HCT116 (cell line): Measurements from ENCODE around the gene ZNF573. TPM values are rescaled to one million over a fixed set of nuclear protein-coding genes. Genes with fewer than 3 reads are reported as not detected.

Experiments
- ATAC-seq: fragments of 200-7000 bp; cut with Tn5 transposase; 2 replicates; pipeline ENCODE4 v1.9.1; 2020; ENCODE audit warnings: mild to moderate bottlenecking, moderate library complexity
- BruUV-seq: library from RNA; stranded (reverse); fragments of 400-500 nt; replicated peaks from 2 replicates; lab custom pipeline; 2021; lab: Mats Ljungman, UMichigan
- CTCF ChIA-PET: fragments of 300-600 bp; sonication (Branson Sonifier 250); formaldehyde crosslinking; loops from one replicate; lab custom pipeline; 2021; ENCODE audit warnings: antibody characterized with exemption; lab: Charles Lee
- POLR2A ChIA-PET: fragments of 300-600, 350-600 bp; sonication (Branson Sonifier 250); formaldehyde crosslinking; loops from one replicate; lab custom pipeline; 2021; ENCODE audit warnings: antibody characterized with exemption; lab: Charles Lee
- RAD21 ChIA-PET, 2 experiments: fragments of 300-600 bp; sonication (Branson Sonifier 250); formaldehyde crosslinking; loops; one replicate each; lab custom pipeline; 2023; ENCODE audit warnings: low total read pairs in 2 of 2; ENCODE audit not compliant: uncharacterized antibody in 2 of 2, unreplicated experiment in 2 of 2, low non-redundant PET in 1 of 2; lab: Charles Lee
- DNase-seq: peaks from one replicate; pipeline ENCODE4 v3.0.0-alpha.2; 2010; ENCODE audit warnings: low read depth, low spot score
- H2AFZ ChIP-seq: fragments of 200-600 bp; shearing (Covaris generic), sonication (generic); 2 replicates; pipeline ENCODE4 v1.6.1; 2017; ENCODE audit warnings: low read depth, mixed run types, mixed read lengths, antibody characterized with exemption, low read length; ENCODE audit not compliant: poor library complexity, severe bottlenecking
- H3K27ac ChIP-seq: 2 replicates; pipeline ENCODE4 v1.5.1; 2012; ENCODE audit warnings: low read depth, low read length
- H3K27me3 ChIP-seq: fragments of 200-600 bp; sonication (generic); 2 replicates; pipeline ENCODE4 v1.6.1; 2016; ENCODE audit warnings: mixed run types, low read length, mixed read lengths; ENCODE audit not compliant: insufficient read depth
- H3K36me3 ChIP-seq, 2 experiments: fragments of 200-500 bp in 1 of 2; fragments of 200-600 bp in 1 of 2; sonication (Bioruptor generic) in 1 of 2; sonication (generic) in 1 of 2; 2 replicates each; pipeline versions ENCODE4 v1.5.1 to v1.6.1; 2014 to 2016; ENCODE audit warnings: low read length in 2 of 2, inconsistent platforms in 1 of 2, mixed read lengths in 1 of 2, mixed run types in 1 of 2; ENCODE audit not compliant: insufficient read depth in 2 of 2, control insufficient read depth in 1 of 2
- H3K4me1 ChIP-seq, 2 experiments: fragments of 200-600 bp in 1 of 2; sonication (generic) in 1 of 2; 2 replicates each; pipeline versions ENCODE4 v1.5.1 to v1.6.1; 2012 to 2017; ENCODE audit warnings: low read length in 2 of 2, inconsistent platforms in 1 of 2, mild to moderate bottlenecking in 1 of 2, mixed read lengths in 1 of 2, mixed run types in 1 of 2, moderate library complexity in 1 of 2; ENCODE audit not compliant: insufficient read depth in 2 of 2, control insufficient read depth in 1 of 2
- H3K4me2 ChIP-seq: fragments of 200-600 bp; sonication (generic); 2 replicates; pipeline ENCODE4 v1.6.1; 2017; ENCODE audit warnings: mixed run types, low read length, mixed read lengths
- H3K4me3 ChIP-seq, 2 experiments: fragments of 200-600 bp in 1 of 2; sonication (generic) in 1 of 2; replicated peaks in 1 of 2; 2 replicates each; pipeline ENCODE4 v1.5.1; 2011 to 2016; ENCODE audit warnings: low read length in 2 of 2, control low read depth in 1 of 2, low read depth in 1 of 2, mild to moderate bottlenecking in 1 of 2, mixed read lengths in 1 of 2, mixed run types in 1 of 2
- H3K79me2 ChIP-seq: fragments of 200-600 bp; sonication (generic); 2 replicates; pipeline ENCODE4 v1.6.1; 2017; ENCODE audit warnings: mild to moderate bottlenecking, mixed run types, low read length, moderate library complexity, mixed read lengths; ENCODE audit not compliant: insufficient read depth
- H3K9ac ChIP-seq: fragments of 200-600 bp; sonication (generic); 2 replicates; pipeline ENCODE4 v1.6.1; 2016; ENCODE audit warnings: low read length, mixed read lengths
- H3K9me2 ChIP-seq: fragments of 200-600 bp; sonication (generic), shearing (Covaris generic); 2 replicates; pipeline ENCODE4 v1.6.1; 2017; ENCODE audit warnings: mixed run types, mild to moderate bottlenecking, moderate library complexity; ENCODE audit not compliant: insufficient read depth
- H3K9me3 ChIP-seq, 2 experiments: fragments of 200-500 bp in 1 of 2; fragments of 200-600 bp in 1 of 2; sonication (Bioruptor generic) in 1 of 2; sonication (generic) in 1 of 2; 2 replicates each; pipeline ENCODE4 v1.6.1; 2014 to 2017; ENCODE audit warnings: low read length in 2 of 2, mixed read lengths in 2 of 2, inconsistent platforms in 1 of 2, low read depth in 1 of 2, mild to moderate bottlenecking in 1 of 2, mixed run types in 1 of 2, moderate library complexity in 1 of 2; ENCODE audit not compliant: control insufficient read depth in 1 of 2, insufficient read depth in 1 of 2
- H4K20me1 ChIP-seq: fragments of 200-600 bp; sonication (generic), shearing (Covaris generic); 2 replicates; pipeline ENCODE4 v1.6.1; 2017; ENCODE audit warnings: mixed run types, mild to moderate bottlenecking, moderate library complexity; ENCODE audit not compliant: insufficient read depth
- CEBPB ChIP-seq: IDR thresholded peaks from 2 replicates; pipeline ENCODE4 v1.6.1; 2012; ENCODE audit warnings: low read depth
- ELF1 ChIP-seq: IDR thresholded peaks from 2 replicates; pipeline ENCODE4 v1.6.1; 2012; ENCODE audit warnings: low read depth, borderline replicate concordance
- EZH2phosphoT487 ChIP-seq: fragments of 200-600 bp; IDR thresholded peaks from 2 replicates; pipeline ENCODE4 v1.6.1; 2018; ENCODE audit warnings: antibody characterized with exemption, borderline replicate concordance
- SIN3A ChIP-seq: IDR thresholded peaks from 2 replicates; pipeline ENCODE4 v1.6.1; 2012; ENCODE audit warnings: low read depth
- ZFX ChIP-seq: fragments of 450-650 bp; IDR thresholded peaks from 2 replicates; pipeline ENCODE4 v1.6.1; 2017
- intact Hi-C: fragments of 100-400 bp; cut with micrococcal nuclease; formaldehyde crosslinking; loops from 2 replicates; pipeline ENCODE4 v1.10.0; 2022
- total RNA-seq: library from RNA; stranded (reverse); gene quantifications from one replicate; pipeline ENCODE4 v1.2.1, GENCODE V29; 2021; ENCODE audit not compliant: unreplicated experiment

ZNF573 gene
- total RNA-seq, 1 experiment from 2014 or later = 2.4 TPM

- Histone ChIP-seq H3K9me3 (peaks cover 0 to 5% of the 10 kb centered on the region in 2 experiments; a peak in 2 of 4 replicates), H3K4me2 (no peak overlapping the region), H3K79me2 (no peaks in the 10 kb centered on the region), H3K9me2 (no peaks in the 10 kb centered on the region), H3K4me3 (no peak overlapping the region), H4K20me1 (no peaks in the 10 kb centered on the region), H2AFZ (no peak overlapping the region), H3K36me3 (no peaks in the 10 kb centered on the region), H3K4me1 (no peaks in the 10 kb centered on the region), H3K9ac (no peak overlapping the region), H3K27me3 (no peaks in the 10 kb centered on the region), H3K27ac (no peak overlapping the region)
- TF ChIP-seq CEBPB (no peak), EZH2phosphoT487 (no peak), ZFX (no peak), SIN3A (no peak)
- DNase-seq (no peak), ATAC-seq (no peak)
- RAD21 ChIA-PET = no interaction called here
- intact Hi-C loops = no loop called here
- POLR2A ChIA-PET = no interaction called here
- CTCF ChIA-PET = no interaction called here
- BruUV-seq = no TSS peak
Measured at GRCh38 chr19:37692956-37693620, 86.3 kb downstream of the ZNF573 start.

DNA sequence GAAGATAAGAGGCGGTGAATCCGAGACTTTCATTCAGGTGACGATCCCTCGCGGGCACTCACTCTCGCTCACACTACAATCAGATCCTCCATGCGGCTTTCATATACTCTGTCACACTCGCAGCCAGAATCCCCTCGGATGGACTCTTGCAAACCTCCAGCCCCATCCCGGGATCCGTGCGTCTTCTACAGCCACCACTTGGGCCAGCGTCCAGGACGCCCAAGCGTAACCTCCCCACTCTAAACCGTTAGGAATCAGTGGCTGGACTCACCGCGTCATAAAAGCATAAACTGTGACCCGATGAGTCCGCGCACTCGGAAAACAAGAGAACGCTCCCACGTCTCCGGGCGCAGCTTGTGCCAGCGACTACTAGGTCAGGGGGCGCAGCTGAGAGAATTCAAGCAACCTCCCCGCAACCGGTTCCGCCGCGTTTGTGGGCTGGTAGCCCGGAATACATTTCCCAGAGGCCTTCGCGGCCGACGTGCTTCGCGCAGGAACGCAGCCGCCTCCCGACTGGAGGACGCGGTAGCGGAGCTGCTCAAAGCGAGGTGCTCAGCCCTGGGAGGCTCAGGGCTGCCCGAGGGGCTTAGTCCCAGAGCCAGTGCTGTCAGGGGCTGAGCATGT lies 87.4 kb downstream of the ZNF573 start:
- ATAC-seq (no peak), DNase-seq (no peak)
- Histone ChIP-seq H3K9me3 (peaks cover 0 to 4% of the 10 kb centered on the region in 2 experiments; a peak in 2 of 4 replicates), H4K20me1 (no peaks in the 10 kb centered on the region), H2AFZ (no peak overlapping the region), H3K4me1 (no peaks in the 10 kb centered on the region), H3K9ac (no peak overlapping the region), H3K27me3 (no peaks in the 10 kb centered on the region), H3K4me3 (no peak overlapping the region), H3K9me2 (no peaks in the 10 kb centered on the region), H3K79me2 (no peaks in the 10 kb centered on the region), H3K4me2 (no peak overlapping the region), H3K27ac (no peak overlapping the region), H3K36me3 (no peaks in the 10 kb centered on the region)
- ChIA-PET POLR2A (no interaction called here), CTCF (no interaction called here), RAD21 (no interaction called here)
- TF ChIP-seq ELF1 = no peak
- BruUV-seq = no TSS peak
- intact Hi-C loops = no loop called here

Other genes starting within 250 kb of the ZNF573 start
- 0.10 TPM for gene ZNF571, start 184.8 kb downstream of the ZNF573 start, total RNA-seq
- not detected for gene ZNF540, start 184.7 kb downstream of the ZNF573 start, total RNA-seq
- 4.7 TPM for gene ZFP30, start 124.1 kb downstream of the ZNF573 start, total RNA-seq
- 7.1 TPM for gene ZNF607, start 59.8 kb downstream of the ZNF573 start, total RNA-seq
- not detected for gene WDR87, start 127.0 kb upstream of the ZNF573 start, total RNA-seq
- gene SIPA1L3, start 127.6 kb upstream of the ZNF573 start, total RNA-seq = 41.8 TPM